ENCODE results near the gene HDDC3. TPM values are rescaled to one million over a fixed set of nuclear protein-coding genes. Genes with fewer than 3 reads are reported as not detected.

HDDC3 gene
- total and polyA plus RNA-seq, 11 donors: 10.9 to 19.9 (median 15.2) TPM

DNA sequence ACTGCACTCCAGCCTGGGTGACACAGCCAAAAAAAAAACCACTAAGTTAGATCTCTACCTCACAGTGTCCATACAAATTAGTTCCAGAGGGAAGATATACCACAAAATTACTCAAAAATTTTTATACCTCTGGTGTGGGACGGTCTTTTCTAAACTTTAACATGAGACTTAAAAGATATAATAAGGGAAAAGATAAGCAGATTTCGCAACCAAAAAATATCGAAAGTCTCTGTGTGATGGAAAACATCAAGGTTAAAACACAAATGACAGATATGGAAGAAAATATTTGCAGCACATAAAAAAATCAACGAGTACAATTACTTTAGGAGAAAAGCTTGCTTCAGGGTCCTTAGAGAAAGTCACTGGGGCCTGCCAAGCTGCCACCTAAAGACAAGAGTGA is 10.5 kb downstream of the HDDC3 start:
- intact Hi-C loops (cut with DNase I): no loop called here
- no peak for ATAC-seq
- H3K9me3 ChIP-seq: no peaks in the 10 kb centered on the region

DNA sequence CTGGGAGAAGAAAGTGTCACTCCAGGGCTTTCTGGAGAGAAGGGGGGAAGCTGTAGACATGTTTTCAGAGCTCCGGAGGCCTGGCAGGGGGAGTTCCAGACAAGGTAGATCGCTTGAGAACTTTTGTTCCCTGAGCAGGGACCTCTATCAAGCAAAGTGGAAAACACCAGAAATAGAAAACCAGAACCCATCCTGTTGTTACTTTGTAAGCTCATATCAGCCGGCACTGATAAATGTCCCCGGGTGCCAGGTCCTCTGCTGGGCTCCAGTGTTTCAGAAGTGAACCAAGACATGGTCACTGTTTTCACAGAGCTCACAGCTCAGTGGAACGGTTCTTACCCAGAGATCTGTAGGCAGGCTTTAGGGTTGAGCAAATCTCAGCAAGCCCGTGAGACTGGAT is 13.5 kb downstream of the HDDC3 start:
- 49 to 60% (median 51%) methylated on average over 5 to 6 of the region's 6 CpGs for WGBS, 4 donors
- Histone ChIP-seq H3K27ac (peak overlapping the region; percentile 4 to 85 (median 74)), H3K36me3 (peaks cover 3 to 88% (median 83%) of the 10 kb centered on the region in 9 donors), H3K9me3 (no peaks in the 10 kb centered on the region), H3K4me3 (no peak overlapping the region), H3K27me3 (no peaks in the 10 kb centered on the region), H3K4me1 (peaks cover 0 to 46% (median 10%) of the 10 kb centered on the region in 12 donors)
- ATAC-seq (peak; percentile 59 to 63 (median 60)), DNase-seq (no peak)
- no peak for TF ChIP-seq POLR2A (IDR thresholded peaks at IDR 0.05)
- TF ChIP-seq, protein P1, sequence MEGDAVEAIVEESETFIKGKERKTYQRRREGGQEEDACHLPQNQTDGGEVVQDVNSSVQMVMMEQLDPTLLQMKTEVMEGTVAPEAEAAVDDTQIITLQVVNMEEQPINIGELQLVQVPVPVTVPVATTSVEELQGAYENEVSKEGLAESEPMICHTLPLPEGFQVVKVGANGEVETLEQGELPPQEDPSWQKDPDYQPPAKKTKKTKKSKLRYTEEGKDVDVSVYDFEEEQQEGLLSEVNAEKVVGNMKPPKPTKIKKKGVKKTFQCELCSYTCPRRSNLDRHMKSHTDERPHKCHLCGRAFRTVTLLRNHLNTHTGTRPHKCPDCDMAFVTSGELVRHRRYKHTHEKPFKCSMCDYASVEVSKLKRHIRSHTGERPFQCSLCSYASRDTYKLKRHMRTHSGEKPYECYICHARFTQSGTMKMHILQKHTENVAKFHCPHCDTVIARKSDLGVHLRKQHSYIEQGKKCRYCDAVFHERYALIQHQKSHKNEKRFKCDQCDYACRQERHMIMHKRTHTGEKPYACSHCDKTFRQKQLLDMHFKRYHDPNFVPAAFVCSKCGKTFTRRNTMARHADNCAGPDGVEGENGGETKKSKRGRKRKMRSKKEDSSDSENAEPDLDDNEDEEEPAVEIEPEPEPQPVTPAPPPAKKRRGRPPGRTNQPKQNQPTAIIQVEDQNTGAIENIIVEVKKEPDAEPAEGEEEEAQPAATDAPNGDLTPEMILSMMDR (IDR thresholded peaks at IDR 0.05): no peak
- intact Hi-C loops (cut with DNase I): no loop called here

More for the DNA sequence above, 10.5 kb downstream of the HDDC3 start:
- peaks cover 3 to 57% (median 54%) of the 10 kb centered on the region in 9 donors for H3K36me3 ChIP-seq
- DNase-seq: no peak
- WGBS, 4 donors: 89 to 95% (median 91%) methylated on average over 4 of the region's 4 CpGs
- TF ChIP-seq POLR2A (IDR thresholded peaks at IDR 0.05): no peak
- TF ChIP-seq, protein P1 (IDR thresholded peaks at IDR 0.05): no peak
- peaks cover 0 to 25% (median 3%) of the 10 kb centered on the region in 12 donors for H3K4me1 ChIP-seq
- no peak overlapping the region for H3K27ac ChIP-seq
- no peaks in the 10 kb centered on the region for H3K27me3 ChIP-seq
- H3K4me3 ChIP-seq: no peak overlapping the region

DNA sequence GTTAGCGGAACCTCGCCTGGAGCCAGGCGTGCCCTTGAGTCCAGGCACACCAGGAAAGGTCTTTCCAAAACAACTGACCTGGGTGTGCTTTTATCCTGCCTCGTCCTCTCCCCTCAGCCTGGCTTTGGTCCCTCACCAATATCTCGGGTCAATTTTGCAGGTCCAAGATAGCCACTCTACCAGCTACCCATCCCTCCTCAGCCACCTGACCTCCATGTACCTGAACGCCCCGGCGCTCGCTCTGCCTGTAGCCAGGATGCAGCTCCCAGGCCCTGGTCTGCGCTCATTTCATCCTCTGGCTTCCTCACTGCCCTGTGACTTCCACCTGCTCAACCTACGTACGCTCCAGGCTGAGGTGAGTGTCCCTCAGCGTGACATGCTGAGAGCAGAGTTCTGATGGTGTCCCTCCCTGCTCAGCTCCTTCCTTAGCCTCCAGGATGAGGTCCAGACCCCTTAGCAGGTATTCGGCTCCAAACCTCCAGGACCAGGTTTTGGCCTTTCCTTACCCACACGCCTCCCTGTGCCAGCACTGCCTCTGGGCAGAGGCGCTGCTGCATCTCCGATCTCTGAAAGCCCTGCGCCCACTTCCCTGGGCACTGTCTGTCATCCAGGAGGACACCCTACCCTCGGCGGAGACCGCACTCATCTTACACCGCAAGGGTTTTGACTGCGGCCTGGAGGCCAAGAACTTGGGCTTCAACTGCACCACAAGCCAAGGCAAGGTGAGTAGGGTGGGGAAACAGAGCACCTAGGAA is 14.1 kb downstream of the HDDC3 start:
- WGBS, 4 donors: 89 to 92% (median 91%) methylated on average over 23 of the region's 23 CpGs
- intact Hi-C loops (cut with DNase I): no loop called here
- no peak for TF ChIP-seq POLR2A (IDR thresholded peaks at IDR 0.05)
- TF ChIP-seq, protein P1 (IDR thresholded peaks at IDR 0.05): no peak
- H3K4me1 ChIP-seq: peaks cover 0 to 46% (median 10%) of the 10 kb centered on the region in 12 donors
- no peak for ATAC-seq
- no peak for DNase-seq
- no peaks in the 10 kb centered on the region for H3K9me3 ChIP-seq
- no peaks in the 10 kb centered on the region for H3K27me3 ChIP-seq
- H3K27ac ChIP-seq: peak overlapping the region; percentile 4 to 85 (median 74)
- H3K4me3 ChIP-seq: no peak overlapping the region
- H3K36me3 ChIP-seq: peaks cover 3 to 94% (median 89%) of the 10 kb centered on the region in 9 donors

DNA sequence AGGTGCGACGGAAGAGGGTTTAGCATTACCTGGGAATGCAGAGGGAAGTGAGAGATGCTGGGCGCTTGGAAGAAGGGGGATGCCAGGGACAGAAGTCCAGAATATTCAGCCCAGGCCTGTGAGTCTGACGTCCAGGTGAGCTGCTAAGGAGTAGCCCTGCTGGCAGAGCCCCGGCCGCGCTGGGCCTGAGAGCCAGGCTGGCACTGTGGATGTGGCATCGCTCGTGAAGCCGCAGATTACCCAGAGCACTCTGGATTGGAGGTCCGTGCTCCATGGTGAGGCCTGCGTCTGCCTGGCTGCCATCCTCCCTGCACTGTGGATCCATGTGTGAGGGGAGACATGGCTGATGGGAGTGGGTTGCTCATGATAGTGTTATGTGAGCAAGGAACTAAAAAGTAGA is 14.8 kb downstream of the HDDC3 start:
- DNase-seq (no peak), ATAC-seq (no peak)
- intact Hi-C loops (cut with DNase I): no loop called here
- no peak overlapping the region for H3K4me3 ChIP-seq
- H3K36me3 ChIP-seq: peaks cover 6 to 100% (median 96%) of the 10 kb centered on the region in 9 donors
- peaks cover 0 to 46% (median 10%) of the 10 kb centered on the region in 12 donors for H3K4me1 ChIP-seq
- TF ChIP-seq POLR2A (IDR thresholded peaks at IDR 0.05): no peak
- TF ChIP-seq, protein P1 (IDR thresholded peaks at IDR 0.05): no peak
- H3K27me3 ChIP-seq: no peaks in the 10 kb centered on the region
- 88 to 97% (median 93%) methylated on average over 11 to 12 of the region's 12 CpGs for WGBS, 4 donors
- no peaks in the 10 kb centered on the region for H3K9me3 ChIP-seq
- peak overlapping the region in 9 of 12 donors; percentile 18 to 85 (median 78) for H3K27ac ChIP-seq

All from heart left ventricle (tissue), 16 donors.